ENCODE results near the gene SLC17A9.
A peak's percentile ranks its signal among the peaks of the same experiment; 100 is the strongest.

SLC17A9 gene

GRCh38 chr20:62949153-62949821 lies 3.2 kb upstream of the SLC17A9 start:
- H3K4me3 ChIP-seq (ENCODE audit: low read depth, low read length) = no peak overlapping the region
- TF ChIP-seq CTCF (IDR thresholded peaks at IDR 0.05; ENCODE audit: low read depth, low read length) (no peak), MAX (IDR thresholded peaks at IDR 0.05; ENCODE audit: low read depth, low read length) (no peak), MYC (IDR thresholded peaks at IDR 0.05; ENCODE audit: low read depth, low read length) (no peak), POLR2A (IDR thresholded peaks at IDR 0.05; ENCODE audit: extremely low read depth, insufficient read length) (no peak)
- no peak for DNase-seq (ENCODE audit: low read depth)

- DNase-seq (ENCODE audit: low read depth) = no peak
- no peak overlapping the region for H3K4me3 ChIP-seq (ENCODE audit: low read depth, low read length)
- no peak for TF ChIP-seq CTCF (IDR thresholded peaks at IDR 0.05; ENCODE audit: low read depth, low read length)
- TF ChIP-seq MAX (IDR thresholded peaks at IDR 0.05; ENCODE audit: low read depth, low read length) = no peak
- no peak for TF ChIP-seq POLR2A (IDR thresholded peaks at IDR 0.05; ENCODE audit: extremely low read depth, insufficient read length)
- TF ChIP-seq MYC (IDR thresholded peaks at IDR 0.05; ENCODE audit: low read depth, low read length) = no peak
Observed at GRCh38 chr20:62949962-62950361, 2.5 kb upstream of the SLC17A9 start.

- H3K4me3 ChIP-seq (ENCODE audit: low read depth, low read length) = no peak overlapping the region
- no peak for DNase-seq (ENCODE audit: low read depth)
- TF ChIP-seq MAX (IDR thresholded peaks at IDR 0.05; ENCODE audit: low read depth, low read length) (no peak), MYC (IDR thresholded peaks at IDR 0.05; ENCODE audit: low read depth, low read length) (no peak), CTCF (IDR thresholded peaks at IDR 0.05; ENCODE audit: low read depth, low read length) (no peak), POLR2A (IDR thresholded peaks at IDR 0.05; ENCODE audit: extremely low read depth, insufficient read length) (no peak)
Observed at GRCh38 chr20:62950741-62951140, 1.8 kb upstream of the SLC17A9 start.

- TF ChIP-seq POLR2A (IDR thresholded peaks at IDR 0.05; ENCODE audit: extremely low read depth, insufficient read length) (no peak), CTCF (IDR thresholded peaks at IDR 0.05; ENCODE audit: low read depth, low read length) (no peak), MYC (IDR thresholded peaks at IDR 0.05; ENCODE audit: low read depth, low read length) (no peak), MAX (IDR thresholded peaks at IDR 0.05; ENCODE audit: low read depth, low read length) (no peak)
- no peak for DNase-seq (ENCODE audit: low read depth)
- H3K4me3 ChIP-seq (ENCODE audit: low read depth, low read length) = no peak overlapping the region
Observed at GRCh38 chr20:62951143-62951895, 1.2 kb upstream of the SLC17A9 start.

GRCh38 chr20:62951896-62952372 lies 575 bp upstream of the SLC17A9 start:
- peak overlapping the region; percentile 66 for H3K4me3 ChIP-seq (ENCODE audit: low read depth, low read length)
- no peak for DNase-seq (ENCODE audit: low read depth)

More at GRCh38 chr20:62951896-62952372, 575 bp upstream of the SLC17A9 start:
- TF ChIP-seq MYC (IDR thresholded peaks at IDR 0.05; ENCODE audit: low read depth, low read length) (no peak), CTCF (IDR thresholded peaks at IDR 0.05; ENCODE audit: low read depth, low read length) (no peak), MAX (IDR thresholded peaks at IDR 0.05; ENCODE audit: low read depth, low read length) (no peak), POLR2A (IDR thresholded peaks at IDR 0.05; ENCODE audit: extremely low read depth, insufficient read length) (no peak)

Data from NB4 (cell line).